Measurements from ENCODE around the gene PPP2R5E. TPM values are rescaled to one million over a fixed set of nuclear protein-coding genes. Genes with fewer than 3 reads are reported as not detected.

The PPP2R5E gene
- total and polyA plus RNA-seq, 2 donors (not counting 1 experiment from before 2014, with no cell fraction given): 18.5 to 38.8 TPM

DNA sequence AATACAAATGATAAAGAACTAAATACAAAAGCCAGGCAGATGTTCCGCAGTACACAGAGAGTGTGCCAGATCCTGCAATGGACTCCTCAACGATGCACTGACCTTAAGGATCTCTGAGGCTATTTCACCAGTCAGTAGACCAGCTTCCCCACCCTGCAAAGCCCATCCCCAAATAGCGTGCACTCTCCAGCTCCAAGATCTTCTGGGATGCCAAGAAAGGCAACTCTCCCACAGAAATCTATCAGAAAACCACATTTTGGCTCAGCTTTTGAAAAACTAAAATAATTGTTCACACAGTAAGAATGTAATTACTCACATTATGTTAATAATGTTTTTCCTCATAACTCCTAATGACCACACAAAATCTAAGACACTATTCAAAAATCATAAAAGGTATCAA lies 90.4 kb downstream of the PPP2R5E start:
- no peak overlapping the region for H3K9ac ChIP-seq (ENCODE audit: insufficient read depth, low read length)
- H3K27ac ChIP-seq (ENCODE audit: insufficient read depth, low read length): no peak overlapping the region
- no peak overlapping the region for H2AFZ ChIP-seq (ENCODE audit: low read length)
- no peaks in the 10 kb centered on the region for H4K20me1 ChIP-seq (ENCODE audit: control insufficient read depth, extremely low read depth, insufficient read depth, low read length)
- H3K9me3 ChIP-seq (ENCODE audit: control insufficient read depth, insufficient read depth, low read depth, low read length): no peaks in the 10 kb centered on the region
- H3K4me2 ChIP-seq (ENCODE audit: extremely low read depth, insufficient read depth, low read length): no peak overlapping the region
- no peak overlapping the region for H3K4me3 ChIP-seq (replicated peaks in 1 of 4; ENCODE audit: control extremely low read depth in 1 of 4, insufficient read depth in 1 of 4, low read depth in 3 of 4, low read length in 4 of 4)
- H3K27me3 ChIP-seq (ENCODE audit: control insufficient read depth, insufficient read depth, low read length): no peaks in the 10 kb centered on the region
- DNase-seq (ENCODE audit: low read depth in 2 of 2): peak in 1 of 2 donors; percentile 66
- H3K4me1 ChIP-seq (ENCODE audit: control insufficient read depth, extremely low read depth, insufficient read depth, low read length): peaks cover 2% of the 10 kb centered on the region
- peaks cover 33% of the 10 kb centered on the region for H3K79me2 ChIP-seq (ENCODE audit: control insufficient read depth, insufficient read depth, low read length)
- peaks cover 2% of the 10 kb centered on the region for H3K36me3 ChIP-seq (ENCODE audit: control insufficient read depth, insufficient read depth, low read length)
- no peak for TF ChIP-seq EZH2 (IDR thresholded peaks at IDR 0.05; ENCODE audit: low read length, missing control alignments)
- TF ChIP-seq, protein P1, sequence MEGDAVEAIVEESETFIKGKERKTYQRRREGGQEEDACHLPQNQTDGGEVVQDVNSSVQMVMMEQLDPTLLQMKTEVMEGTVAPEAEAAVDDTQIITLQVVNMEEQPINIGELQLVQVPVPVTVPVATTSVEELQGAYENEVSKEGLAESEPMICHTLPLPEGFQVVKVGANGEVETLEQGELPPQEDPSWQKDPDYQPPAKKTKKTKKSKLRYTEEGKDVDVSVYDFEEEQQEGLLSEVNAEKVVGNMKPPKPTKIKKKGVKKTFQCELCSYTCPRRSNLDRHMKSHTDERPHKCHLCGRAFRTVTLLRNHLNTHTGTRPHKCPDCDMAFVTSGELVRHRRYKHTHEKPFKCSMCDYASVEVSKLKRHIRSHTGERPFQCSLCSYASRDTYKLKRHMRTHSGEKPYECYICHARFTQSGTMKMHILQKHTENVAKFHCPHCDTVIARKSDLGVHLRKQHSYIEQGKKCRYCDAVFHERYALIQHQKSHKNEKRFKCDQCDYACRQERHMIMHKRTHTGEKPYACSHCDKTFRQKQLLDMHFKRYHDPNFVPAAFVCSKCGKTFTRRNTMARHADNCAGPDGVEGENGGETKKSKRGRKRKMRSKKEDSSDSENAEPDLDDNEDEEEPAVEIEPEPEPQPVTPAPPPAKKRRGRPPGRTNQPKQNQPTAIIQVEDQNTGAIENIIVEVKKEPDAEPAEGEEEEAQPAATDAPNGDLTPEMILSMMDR (conservative IDR thresholded peaks at IDR 0.05 in 1 of 2, IDR thresholded peaks at IDR 0.05 in 1 of 2; ENCODE audit: low read depth in 1 of 2, low read length in 2 of 2): no peak

GRCh38 chr14:63448841-63449240 lies 94.3 kb downstream of the PPP2R5E start:
- no peak for TF ChIP-seq EZH2 (IDR thresholded peaks at IDR 0.05; ENCODE audit: low read length, missing control alignments)
- TF ChIP-seq, protein P1 (conservative IDR thresholded peaks at IDR 0.05 in 1 of 2, IDR thresholded peaks at IDR 0.05 in 1 of 2; ENCODE audit: low read depth in 1 of 2, low read length in 2 of 2): no peak
- Histone ChIP-seq H3K27ac (ENCODE audit: insufficient read depth, low read length) (no peak overlapping the region), H3K4me2 (ENCODE audit: extremely low read depth, insufficient read depth, low read length) (no peak overlapping the region), H3K79me2 (ENCODE audit: control insufficient read depth, insufficient read depth, low read length) (peaks cover 19% of the 10 kb centered on the region), H3K4me1 (ENCODE audit: control insufficient read depth, extremely low read depth, insufficient read depth, low read length) (no peaks in the 10 kb centered on the region), H3K9me3 (ENCODE audit: control insufficient read depth, insufficient read depth, low read depth, low read length) (no peaks in the 10 kb centered on the region), H3K9ac (ENCODE audit: insufficient read depth, low read length) (no peak overlapping the region), H4K20me1 (ENCODE audit: control insufficient read depth, extremely low read depth, insufficient read depth, low read length) (peaks cover 1% of the 10 kb centered on the region), H3K36me3 (ENCODE audit: control insufficient read depth, insufficient read depth, low read length) (peaks cover 2% of the 10 kb centered on the region), H3K4me3 (replicated peaks in 1 of 4; ENCODE audit: control extremely low read depth in 1 of 4, insufficient read depth in 1 of 4, low read depth in 3 of 4, low read length in 4 of 4) (no peak overlapping the region), H2AFZ (ENCODE audit: low read length) (no peak overlapping the region), H3K27me3 (ENCODE audit: control insufficient read depth, insufficient read depth, low read length) (no peaks in the 10 kb centered on the region)
- DNase-seq (ENCODE audit: low read depth in 2 of 2): no peak

- peaks cover 23% of the 10 kb centered on the region for H3K79me2 ChIP-seq (ENCODE audit: control insufficient read depth, insufficient read depth, low read length)
Observed at GRCh38 chr14:63444588-63444987, 98.6 kb downstream of the PPP2R5E start.

More at GRCh38 chr14:63444588-63444987, 98.6 kb downstream of the PPP2R5E start:
- Histone ChIP-seq H3K9me3 (ENCODE audit: control insufficient read depth, insufficient read depth, low read depth, low read length) (no peaks in the 10 kb centered on the region), H2AFZ (ENCODE audit: low read length) (no peak overlapping the region), H3K4me1 (ENCODE audit: control insufficient read depth, extremely low read depth, insufficient read depth, low read length) (no peaks in the 10 kb centered on the region), H3K9ac (ENCODE audit: insufficient read depth, low read length) (no peak overlapping the region), H4K20me1 (ENCODE audit: control insufficient read depth, extremely low read depth, insufficient read depth, low read length) (peaks cover 1% of the 10 kb centered on the region), H3K4me2 (ENCODE audit: extremely low read depth, insufficient read depth, low read length) (no peak overlapping the region), H3K36me3 (ENCODE audit: control insufficient read depth, insufficient read depth, low read length) (no peaks in the 10 kb centered on the region), H3K27ac (ENCODE audit: insufficient read depth, low read length) (no peak overlapping the region), H3K27me3 (ENCODE audit: control insufficient read depth, insufficient read depth, low read length) (no peaks in the 10 kb centered on the region), H3K4me3 (replicated peaks in 1 of 4; ENCODE audit: control extremely low read depth in 1 of 4, insufficient read depth in 1 of 4, low read depth in 3 of 4, low read length in 4 of 4) (no peak overlapping the region)
- TF ChIP-seq EZH2 (IDR thresholded peaks at IDR 0.05; ENCODE audit: low read length, missing control alignments): no peak
- TF ChIP-seq, protein P1 (conservative IDR thresholded peaks at IDR 0.05 in 1 of 2, IDR thresholded peaks at IDR 0.05 in 1 of 2; ENCODE audit: low read depth in 1 of 2, low read length in 2 of 2): no peak
- no peak for DNase-seq (ENCODE audit: low read depth in 2 of 2)
